HFF-Myc (cell line): Measurements from ENCODE around the gene ADPRH.
"Not testable (repeated sequence)": the region's sequence is repeated elsewhere in the genome, so short reads cannot be mapped to it uniquely, and the experiment has no call there.

Experiments
- DNase-seq: peaks from one replicate; pipeline ENCODE4 v3.0.0-alpha.2; 2011; ENCODE audit warnings: low read depth; ENCODE audit errors: extremely low read depth
- H3K4me3 ChIP-seq: replicated peaks from 2 replicates; pipeline ENCODE4 v1.5.1; 2011; ENCODE audit warnings: low read depth, mild to moderate bottlenecking, control low read depth, low read length
- TF ChIP-seq, protein P1 (sequence below): IDR thresholded peaks from 2 replicates; pipeline ENCODE4 v1.5.1; 2012; ENCODE audit warnings: mild to moderate bottlenecking, low read depth, low read length, control low read depth; ENCODE audit errors: missing control alignments

Gene ADPRH

GRCh38 chr3:119551598-119551997 lies 27.7 kb upstream of the ADPRH start:
- DNase-seq: no peak
- no peak overlapping the region for H3K4me3 ChIP-seq
- TF ChIP-seq, protein P1, sequence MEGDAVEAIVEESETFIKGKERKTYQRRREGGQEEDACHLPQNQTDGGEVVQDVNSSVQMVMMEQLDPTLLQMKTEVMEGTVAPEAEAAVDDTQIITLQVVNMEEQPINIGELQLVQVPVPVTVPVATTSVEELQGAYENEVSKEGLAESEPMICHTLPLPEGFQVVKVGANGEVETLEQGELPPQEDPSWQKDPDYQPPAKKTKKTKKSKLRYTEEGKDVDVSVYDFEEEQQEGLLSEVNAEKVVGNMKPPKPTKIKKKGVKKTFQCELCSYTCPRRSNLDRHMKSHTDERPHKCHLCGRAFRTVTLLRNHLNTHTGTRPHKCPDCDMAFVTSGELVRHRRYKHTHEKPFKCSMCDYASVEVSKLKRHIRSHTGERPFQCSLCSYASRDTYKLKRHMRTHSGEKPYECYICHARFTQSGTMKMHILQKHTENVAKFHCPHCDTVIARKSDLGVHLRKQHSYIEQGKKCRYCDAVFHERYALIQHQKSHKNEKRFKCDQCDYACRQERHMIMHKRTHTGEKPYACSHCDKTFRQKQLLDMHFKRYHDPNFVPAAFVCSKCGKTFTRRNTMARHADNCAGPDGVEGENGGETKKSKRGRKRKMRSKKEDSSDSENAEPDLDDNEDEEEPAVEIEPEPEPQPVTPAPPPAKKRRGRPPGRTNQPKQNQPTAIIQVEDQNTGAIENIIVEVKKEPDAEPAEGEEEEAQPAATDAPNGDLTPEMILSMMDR: no peak

GRCh38 chr3:119552928-119553327 lies 26.4 kb upstream of the ADPRH start:
- DNase-seq, H3K4me3 ChIP-seq: not testable (repeated sequence)

DNA sequence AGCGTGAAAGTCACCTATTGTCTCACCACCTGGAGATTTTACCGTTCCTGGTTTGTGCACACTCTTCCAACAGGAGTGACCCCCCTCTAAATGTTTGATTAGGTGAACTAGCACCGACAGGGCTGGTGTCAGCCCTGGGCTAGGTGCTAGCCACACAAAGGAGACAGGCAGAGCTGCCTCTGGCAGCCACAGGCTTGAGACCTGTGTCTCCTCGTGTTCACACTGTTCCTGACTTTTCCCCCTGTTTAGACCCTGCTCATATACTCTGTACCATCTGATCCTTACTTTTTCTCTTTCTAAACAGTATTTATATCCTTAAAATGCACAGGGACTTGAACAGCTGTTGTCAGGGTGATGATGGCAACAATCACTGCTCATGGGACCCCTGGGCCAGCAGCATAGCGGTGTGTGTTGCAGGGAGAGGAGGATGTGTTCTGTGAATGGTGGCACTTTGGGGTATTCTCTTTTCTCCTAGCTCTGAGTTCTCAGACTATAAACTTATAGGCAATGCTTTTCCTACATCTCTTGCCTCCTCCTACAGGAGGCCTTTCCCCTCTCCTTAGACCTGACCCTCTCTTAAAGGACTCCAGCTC lies 25.4 kb upstream of the ADPRH start:
- TF ChIP-seq, protein P1: no peak
- DNase-seq: no peak
- no peak overlapping the region for H3K4me3 ChIP-seq

DNA sequence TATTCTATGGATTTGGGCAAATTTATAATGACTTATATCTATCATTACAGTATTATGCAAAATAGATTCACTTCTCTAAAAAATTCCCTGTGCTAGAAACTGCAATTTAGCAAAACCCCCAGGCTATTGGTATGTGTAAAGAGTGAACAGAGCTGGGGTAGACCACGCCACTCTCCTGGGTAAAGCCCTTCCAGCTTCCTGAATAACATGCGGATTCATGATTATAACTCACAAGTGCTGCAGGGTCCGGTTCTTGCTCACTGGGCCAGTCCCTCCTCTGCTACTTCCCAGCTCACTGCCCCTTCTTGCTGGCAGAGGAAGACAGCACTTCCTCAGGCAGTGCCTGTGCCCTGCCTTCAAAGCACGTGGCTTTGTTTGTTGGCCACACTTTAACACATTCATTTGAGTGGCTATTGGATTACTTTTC lies 24.0 kb upstream of the ADPRH start:
- TF ChIP-seq, protein P1: no peak
- no peak for DNase-seq
- H3K4me3 ChIP-seq: no peak overlapping the region

DNA sequence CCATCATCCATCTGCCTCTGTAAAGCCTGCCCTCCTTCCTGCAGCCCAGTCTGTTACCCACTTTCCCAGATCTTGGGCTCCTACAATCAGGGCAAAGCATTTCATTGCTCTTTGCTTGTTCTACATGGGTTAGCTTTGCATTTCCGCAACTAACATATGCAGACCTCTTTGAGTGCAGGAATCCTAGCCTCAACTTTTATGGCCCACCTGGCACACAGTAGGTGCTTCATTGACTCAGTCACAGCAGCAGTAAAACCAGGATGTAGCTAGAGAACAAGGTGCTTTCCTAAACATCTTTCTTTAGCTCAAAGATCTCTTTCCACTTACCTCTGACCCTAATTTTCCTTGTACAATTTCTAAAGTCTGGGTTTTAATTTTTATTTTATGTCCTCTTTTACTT lies 23.4 kb upstream of the ADPRH start:
- H3K4me3 ChIP-seq: no peak overlapping the region
- DNase-seq: no peak

GRCh38 chr3:119557192-119557876 lies 22.0 kb upstream of the ADPRH start:
- no peak for DNase-seq
- TF ChIP-seq, protein P1: no peak
- no peak overlapping the region for H3K4me3 ChIP-seq

More for the DNA sequence above, 23.4 kb upstream of the ADPRH start:
- TF ChIP-seq, protein P1: no peak

DNA sequence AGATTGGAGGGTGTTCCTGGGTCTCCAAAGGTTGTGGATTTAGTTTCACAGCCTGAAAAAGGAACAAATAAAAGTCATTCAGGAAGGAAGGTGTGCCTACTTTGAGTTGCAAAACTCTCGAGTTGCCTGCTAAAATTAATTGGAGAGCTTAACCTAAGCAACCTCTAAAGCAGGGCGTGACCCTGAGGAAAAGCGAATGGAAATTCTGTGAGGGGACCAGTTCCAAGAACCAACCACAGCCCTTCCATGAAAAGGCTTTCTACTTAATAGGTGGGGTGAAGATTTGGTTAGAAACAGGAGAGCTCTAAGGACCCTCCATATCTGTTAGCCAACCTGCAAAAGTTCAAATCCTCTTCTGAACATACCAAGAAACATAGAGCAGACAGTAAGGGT lies 21.4 kb upstream of the ADPRH start:
- TF ChIP-seq, protein P1: no peak
- DNase-seq: no peak
- H3K4me3 ChIP-seq: no peak overlapping the region
